Measurements from ENCODE around the gene LONP1.

The LONP1 gene

GRCh38 chr19:5664515-5664914 is 55.4 kb downstream of the LONP1 start:
- Histone ChIP-seq H3K9me3 (ENCODE audit: control insufficient read depth, insufficient read depth, low read length) (no peaks in the 10 kb centered on the region), H3K4me1 (ENCODE audit: control insufficient read depth, insufficient read depth, low read length) (no peaks in the 10 kb centered on the region), H3K27ac (ENCODE audit: low read length) (no peak overlapping the region), H3K36me3 (ENCODE audit: control insufficient read depth, insufficient read depth, low read length) (peaks cover 44% of the 10 kb centered on the region), H3K4me3 (ENCODE audit: low read length) (no peak overlapping the region), H3K27me3 (ENCODE audit: control insufficient read depth, insufficient read depth, low read length) (no peaks in the 10 kb centered on the region)
- no peak for DNase-seq (ENCODE audit: low read depth, low spot score)
- WGBS (ENCODE audit: insufficient coverage, insufficient read length), result no CpG with 5 or more reads among the region's 2 CpGs

- H3K27me3 ChIP-seq (ENCODE audit: control insufficient read depth, insufficient read depth, low read length), result no peaks in the 10 kb centered on the region
- no peaks in the 10 kb centered on the region for H3K4me1 ChIP-seq (ENCODE audit: control insufficient read depth, insufficient read depth, low read length)
- peaks cover 38% of the 10 kb centered on the region for H3K36me3 ChIP-seq (ENCODE audit: control insufficient read depth, insufficient read depth, low read length)
- WGBS (ENCODE audit: insufficient coverage, insufficient read length), result no CpG with 5 or more reads among the region's 17 CpGs
- H3K9me3 ChIP-seq (ENCODE audit: control insufficient read depth, insufficient read depth, low read length), result no peaks in the 10 kb centered on the region
- H3K27ac ChIP-seq (ENCODE audit: low read length), result no peak overlapping the region
- no peak overlapping the region for H3K4me3 ChIP-seq (ENCODE audit: low read length)
- no peak for DNase-seq (ENCODE audit: low read depth, low spot score)
Observed at GRCh38 chr19:5663904-5664303, 56.0 kb downstream of the LONP1 start.

- WGBS (ENCODE audit: insufficient coverage, insufficient read length), result no CpG with 5 or more reads among the region's 42 CpGs
Observed at GRCh38 chr19:5661483-5661882, 58.5 kb downstream of the LONP1 start.

GRCh38 chr19:5655412-5655811 is 64.5 kb downstream of the LONP1 start:
- WGBS (ENCODE audit: insufficient coverage, insufficient read length), result no CpG with 5 or more reads among the region's 5 CpGs

More at GRCh38 chr19:5661483-5661882, 58.5 kb downstream of the LONP1 start:
- Histone ChIP-seq H3K27ac (ENCODE audit: low read length) (no peak overlapping the region), H3K27me3 (ENCODE audit: control insufficient read depth, insufficient read depth, low read length) (no peaks in the 10 kb centered on the region), H3K4me1 (ENCODE audit: control insufficient read depth, insufficient read depth, low read length) (no peaks in the 10 kb centered on the region), H3K36me3 (ENCODE audit: control insufficient read depth, insufficient read depth, low read length) (peaks cover 39% of the 10 kb centered on the region), H3K9me3 (ENCODE audit: control insufficient read depth, insufficient read depth, low read length) (no peaks in the 10 kb centered on the region), H3K4me3 (ENCODE audit: low read length) (no peak overlapping the region)
- DNase-seq (ENCODE audit: low read depth, low spot score), result no peak

GRCh38 chr19:5654931-5655330 is 65.0 kb downstream of the LONP1 start:
- no peak overlapping the region for H3K27ac ChIP-seq (ENCODE audit: low read length)
- peaks cover 54% of the 10 kb centered on the region for H3K36me3 ChIP-seq (ENCODE audit: control insufficient read depth, insufficient read depth, low read length)
- no peak for DNase-seq (ENCODE audit: low read depth, low spot score)
- no peaks in the 10 kb centered on the region for H3K4me1 ChIP-seq (ENCODE audit: control insufficient read depth, insufficient read depth, low read length)
- WGBS (ENCODE audit: insufficient coverage, insufficient read length), result no CpG with 5 or more reads among the region's 5 CpGs
- H3K9me3 ChIP-seq (ENCODE audit: control insufficient read depth, insufficient read depth, low read length), result no peaks in the 10 kb centered on the region
- no peak overlapping the region for H3K4me3 ChIP-seq (ENCODE audit: low read length)
- H3K27me3 ChIP-seq (ENCODE audit: control insufficient read depth, insufficient read depth, low read length), result no peaks in the 10 kb centered on the region

More at GRCh38 chr19:5655412-5655811, 64.5 kb downstream of the LONP1 start:
- no peak overlapping the region for H3K4me3 ChIP-seq (ENCODE audit: low read length)
- H3K27me3 ChIP-seq (ENCODE audit: control insufficient read depth, insufficient read depth, low read length), result no peaks in the 10 kb centered on the region
- H3K4me1 ChIP-seq (ENCODE audit: control insufficient read depth, insufficient read depth, low read length), result no peaks in the 10 kb centered on the region
- H3K9me3 ChIP-seq (ENCODE audit: control insufficient read depth, insufficient read depth, low read length), result no peaks in the 10 kb centered on the region
- no peak overlapping the region for H3K27ac ChIP-seq (ENCODE audit: low read length)
- no peak for DNase-seq (ENCODE audit: low read depth, low spot score)
- peaks cover 51% of the 10 kb centered on the region for H3K36me3 ChIP-seq (ENCODE audit: control insufficient read depth, insufficient read depth, low read length)

GRCh38 chr19:5652261-5652660 is 67.7 kb downstream of the LONP1 start:
- H3K27ac ChIP-seq (ENCODE audit: low read length), result no peak overlapping the region
- DNase-seq (ENCODE audit: low read depth, low spot score), result no peak
- no peaks in the 10 kb centered on the region for H3K9me3 ChIP-seq (ENCODE audit: control insufficient read depth, insufficient read depth, low read length)
- no peaks in the 10 kb centered on the region for H3K4me1 ChIP-seq (ENCODE audit: control insufficient read depth, insufficient read depth, low read length)
- H3K27me3 ChIP-seq (ENCODE audit: control insufficient read depth, insufficient read depth, low read length), result no peaks in the 10 kb centered on the region
- no peak overlapping the region for H3K4me3 ChIP-seq (ENCODE audit: low read length)
- peaks cover 49% of the 10 kb centered on the region for H3K36me3 ChIP-seq (ENCODE audit: control insufficient read depth, insufficient read depth, low read length)
- WGBS (ENCODE audit: insufficient coverage, insufficient read length), result no CpG with 5 or more reads among the region's 10 CpGs

GRCh38 chr19:5651361-5651760 is 68.6 kb downstream of the LONP1 start:
- WGBS (ENCODE audit: insufficient coverage, insufficient read length), result no CpG with 5 or more reads among the region's 5 CpGs
- H3K4me1 ChIP-seq (ENCODE audit: control insufficient read depth, insufficient read depth, low read length), result no peaks in the 10 kb centered on the region
- no peak for DNase-seq (ENCODE audit: low read depth, low spot score)
- H3K4me3 ChIP-seq (ENCODE audit: low read length), result no peak overlapping the region
- no peaks in the 10 kb centered on the region for H3K9me3 ChIP-seq (ENCODE audit: control insufficient read depth, insufficient read depth, low read length)
- H3K27ac ChIP-seq (ENCODE audit: low read length), result no peak overlapping the region
- peaks cover 54% of the 10 kb centered on the region for H3K36me3 ChIP-seq (ENCODE audit: control insufficient read depth, insufficient read depth, low read length)
- no peaks in the 10 kb centered on the region for H3K27me3 ChIP-seq (ENCODE audit: control insufficient read depth, insufficient read depth, low read length)

GRCh38 chr19:5648464-5648863 is 71.5 kb downstream of the LONP1 start:
- DNase-seq (ENCODE audit: low read depth, low spot score), result no peak
- H3K27ac ChIP-seq (ENCODE audit: low read length), result no peak overlapping the region
- H3K4me1 ChIP-seq (ENCODE audit: control insufficient read depth, insufficient read depth, low read length), result no peaks in the 10 kb centered on the region
- H3K4me3 ChIP-seq (ENCODE audit: low read length), result no peak overlapping the region
- H3K9me3 ChIP-seq (ENCODE audit: control insufficient read depth, insufficient read depth, low read length), result no peaks in the 10 kb centered on the region
- H3K36me3 ChIP-seq (ENCODE audit: control insufficient read depth, insufficient read depth, low read length), result peaks cover 46% of the 10 kb centered on the region
- no peaks in the 10 kb centered on the region for H3K27me3 ChIP-seq (ENCODE audit: control insufficient read depth, insufficient read depth, low read length)
- no CpG with 5 or more reads among the region's 11 CpGs for WGBS (ENCODE audit: insufficient coverage, insufficient read length)

GRCh38 chr19:5646703-5647102 is 73.2 kb downstream of the LONP1 start:
- Histone ChIP-seq H3K9me3 (ENCODE audit: control insufficient read depth, insufficient read depth, low read length) (no peaks in the 10 kb centered on the region), H3K27ac (ENCODE audit: low read length) (no peak overlapping the region), H3K27me3 (ENCODE audit: control insufficient read depth, insufficient read depth, low read length) (no peaks in the 10 kb centered on the region), H3K4me3 (ENCODE audit: low read length) (no peak overlapping the region), H3K36me3 (ENCODE audit: control insufficient read depth, insufficient read depth, low read length) (peaks cover 37% of the 10 kb centered on the region), H3K4me1 (ENCODE audit: control insufficient read depth, insufficient read depth, low read length) (no peaks in the 10 kb centered on the region)
- no CpG with 5 or more reads among the region's 4 CpGs for WGBS (ENCODE audit: insufficient coverage, insufficient read length)
- no peak for DNase-seq (ENCODE audit: low read depth, low spot score)

GRCh38 chr19:5645409-5645808 is 74.5 kb downstream of the LONP1 start:
- H3K27me3 ChIP-seq (ENCODE audit: control insufficient read depth, insufficient read depth, low read length), result no peaks in the 10 kb centered on the region
- no peaks in the 10 kb centered on the region for H3K4me1 ChIP-seq (ENCODE audit: control insufficient read depth, insufficient read depth, low read length)
- no peak for DNase-seq (ENCODE audit: low read depth, low spot score)
- H3K27ac ChIP-seq (ENCODE audit: low read length), result no peak overlapping the region
- H3K9me3 ChIP-seq (ENCODE audit: control insufficient read depth, insufficient read depth, low read length), result no peaks in the 10 kb centered on the region
- WGBS (ENCODE audit: insufficient coverage, insufficient read length), result no CpG with 5 or more reads among the region's 5 CpGs
- H3K36me3 ChIP-seq (ENCODE audit: control insufficient read depth, insufficient read depth, low read length), result peaks cover 29% of the 10 kb centered on the region; the same call in 1 of the 2 replicates
- no peak overlapping the region for H3K4me3 ChIP-seq (ENCODE audit: low read length)

GRCh38 chr19:5644037-5644436 is 75.9 kb downstream of the LONP1 start:
- H3K27me3 ChIP-seq (ENCODE audit: control insufficient read depth, insufficient read depth, low read length), result no peaks in the 10 kb centered on the region
- no peak overlapping the region for H3K27ac ChIP-seq (ENCODE audit: low read length)
- no peaks in the 10 kb centered on the region for H3K4me1 ChIP-seq (ENCODE audit: control insufficient read depth, insufficient read depth, low read length)
- no peak for DNase-seq (ENCODE audit: low read depth, low spot score)
- peaks cover 22% of the 10 kb centered on the region; the same call in 1 of the 2 replicates for H3K36me3 ChIP-seq (ENCODE audit: control insufficient read depth, insufficient read depth, low read length)
- H3K9me3 ChIP-seq (ENCODE audit: control insufficient read depth, insufficient read depth, low read length), result no peaks in the 10 kb centered on the region
- no CpG with 5 or more reads among the region's 2 CpGs for WGBS (ENCODE audit: insufficient coverage, insufficient read length)
- no peak overlapping the region for H3K4me3 ChIP-seq (ENCODE audit: low read length)
